Measurements from ENCODE around the gene EFEMP1.

Gene EFEMP1, protein sequence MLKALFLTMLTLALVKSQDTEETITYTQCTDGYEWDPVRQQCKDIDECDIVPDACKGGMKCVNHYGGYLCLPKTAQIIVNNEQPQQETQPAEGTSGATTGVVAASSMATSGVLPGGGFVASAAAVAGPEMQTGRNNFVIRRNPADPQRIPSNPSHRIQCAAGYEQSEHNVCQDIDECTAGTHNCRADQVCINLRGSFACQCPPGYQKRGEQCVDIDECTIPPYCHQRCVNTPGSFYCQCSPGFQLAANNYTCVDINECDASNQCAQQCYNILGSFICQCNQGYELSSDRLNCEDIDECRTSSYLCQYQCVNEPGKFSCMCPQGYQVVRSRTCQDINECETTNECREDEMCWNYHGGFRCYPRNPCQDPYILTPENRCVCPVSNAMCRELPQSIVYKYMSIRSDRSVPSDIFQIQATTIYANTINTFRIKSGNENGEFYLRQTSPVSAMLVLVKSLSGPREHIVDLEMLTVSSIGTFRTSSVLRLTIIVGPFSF

DNA sequence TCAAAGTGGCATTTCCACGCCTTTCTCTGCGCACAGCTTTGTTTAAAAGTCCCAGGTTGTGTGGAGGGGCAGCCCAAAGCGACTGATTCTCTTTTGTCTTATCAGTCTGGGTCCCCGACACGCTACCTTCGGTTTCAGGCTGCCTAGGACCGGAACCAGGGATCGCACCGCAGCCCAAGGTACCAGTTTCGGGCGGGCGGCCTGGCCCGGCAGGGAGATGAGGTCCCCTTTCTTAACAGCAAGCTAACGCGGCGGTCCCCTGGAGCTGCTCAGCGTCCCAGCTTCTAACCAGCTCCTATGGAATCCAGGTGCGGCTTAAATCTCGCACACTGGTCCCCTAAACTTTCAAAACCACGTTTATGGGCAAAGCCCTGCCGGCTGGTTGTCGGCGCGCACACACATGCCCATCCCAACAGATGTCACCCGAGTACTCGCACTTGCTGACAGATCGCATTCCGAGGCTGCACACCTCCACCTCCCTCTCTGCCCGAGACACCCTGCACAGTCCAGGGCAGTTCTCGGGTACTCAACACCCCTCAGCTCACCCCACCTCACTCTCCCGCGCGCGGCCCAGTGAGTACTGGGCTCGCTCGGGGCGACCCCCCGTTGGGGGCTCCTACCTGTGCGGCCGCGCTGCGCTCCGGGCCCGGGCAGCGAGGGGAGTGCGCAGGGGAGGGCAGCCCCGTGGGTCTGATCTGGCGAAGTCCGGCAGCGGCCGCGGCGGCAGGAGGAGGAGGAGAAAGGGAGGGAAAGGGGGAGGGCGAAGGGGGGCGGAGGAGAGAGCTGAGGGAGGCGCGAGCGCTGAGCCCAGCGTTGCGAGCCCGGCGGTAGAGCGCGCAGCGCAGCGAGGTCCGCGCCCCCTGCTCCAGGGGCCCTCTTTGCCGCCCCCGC lies at the start of gene EFEMP1:
Gene EFEMP1 (minus strand): TSS at position 692 of the 891 bp plus-strand sequence. CDS start 1,342 bp downstream, outside the sequence.
- DNase-seq, result no peak

DNA sequence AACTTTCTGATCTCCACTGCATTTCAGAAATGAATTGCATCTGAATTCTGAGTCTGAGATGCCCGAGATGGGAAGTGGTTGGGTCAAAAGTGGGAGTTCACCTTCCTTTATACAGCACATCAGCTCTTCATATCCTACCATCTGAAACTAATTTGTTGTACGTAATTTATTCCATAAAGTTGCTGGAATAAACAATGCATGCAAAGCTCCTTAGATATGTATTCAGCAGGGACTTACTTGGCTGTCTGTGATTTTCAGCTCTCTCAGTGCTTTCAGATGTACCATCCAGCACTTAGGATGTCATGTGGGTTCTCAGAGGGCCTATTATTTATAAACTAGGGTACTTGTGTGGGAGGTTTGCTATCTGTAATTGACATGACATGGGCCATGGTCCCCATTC lies 46.9 kb upstream of the EFEMP1 start:
- no peak for DNase-seq

DNA sequence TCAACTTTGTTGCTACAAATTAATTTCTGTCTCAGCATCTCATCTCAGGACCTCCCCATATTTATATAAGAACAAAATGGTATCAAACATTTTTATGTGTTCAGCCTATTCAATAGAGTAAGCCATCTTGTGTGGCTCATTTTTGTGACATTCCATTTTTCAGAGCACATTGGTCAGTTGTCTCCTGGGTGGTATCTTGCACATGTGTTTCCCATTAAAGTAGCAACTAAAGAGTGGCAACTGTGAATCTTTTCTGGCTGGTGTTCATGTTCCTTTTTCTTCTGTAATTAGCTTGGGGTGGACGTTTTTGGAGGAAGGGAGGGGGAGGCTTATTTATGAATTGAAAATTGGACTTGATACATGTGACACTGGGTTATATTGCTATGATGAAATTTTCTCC lies 45.4 kb upstream of the EFEMP1 start:
- DNase-seq, result no peak

DNA sequence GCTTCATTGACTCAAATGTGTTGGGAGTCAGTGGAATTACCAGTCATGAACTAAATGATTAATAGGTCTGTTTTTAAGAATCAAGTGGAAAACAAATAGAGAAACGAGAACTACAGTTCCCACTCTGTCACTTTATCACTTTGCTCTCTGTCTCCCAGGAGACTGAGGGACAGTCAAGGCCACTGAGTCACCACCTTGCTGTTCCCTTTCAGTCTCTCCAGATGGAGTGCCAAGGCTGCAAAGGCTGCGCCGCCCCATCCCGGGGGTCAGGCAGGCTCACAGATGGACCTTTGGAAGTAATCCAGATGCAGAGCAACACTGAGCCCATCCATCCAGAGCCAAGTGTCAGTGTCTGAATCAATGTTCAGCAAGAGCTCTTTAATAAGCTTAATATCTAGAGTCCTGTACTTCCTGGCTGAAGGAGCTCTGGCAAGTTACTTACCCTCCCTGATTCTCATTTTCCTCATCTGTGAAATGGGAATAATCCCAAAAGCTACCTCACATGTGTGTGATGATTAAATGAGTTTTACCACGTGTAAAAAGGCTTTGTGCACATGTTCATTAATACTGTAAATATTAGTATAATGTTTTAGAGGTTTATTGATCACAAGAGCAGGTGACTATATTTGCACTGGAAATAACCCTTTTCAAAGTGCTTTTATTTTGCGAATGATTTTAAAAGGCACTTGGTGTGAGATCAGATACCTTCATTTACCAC lies 43.0 kb upstream of the EFEMP1 start:
- no peak for DNase-seq

DNA sequence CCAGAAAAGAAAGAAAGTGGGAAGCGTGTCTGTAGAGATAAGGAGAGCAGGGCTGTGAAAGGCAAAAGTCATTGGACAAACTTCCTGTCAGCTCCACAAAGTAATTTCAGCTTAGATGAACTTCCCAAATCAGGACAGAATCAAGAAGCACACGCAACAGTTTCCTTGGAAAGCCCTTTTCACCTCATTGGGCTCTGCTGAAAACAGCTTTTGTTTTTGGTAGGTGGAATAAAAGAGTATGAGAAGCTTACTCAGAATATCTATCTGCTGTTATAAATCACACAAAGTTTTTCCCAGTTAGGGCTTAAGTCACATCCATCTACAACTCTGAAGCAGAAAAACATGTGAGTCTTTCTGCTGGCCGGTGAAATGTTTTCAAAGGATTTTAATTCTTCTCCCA lies 42.4 kb upstream of the EFEMP1 start:
- no peak for DNase-seq

DNA sequence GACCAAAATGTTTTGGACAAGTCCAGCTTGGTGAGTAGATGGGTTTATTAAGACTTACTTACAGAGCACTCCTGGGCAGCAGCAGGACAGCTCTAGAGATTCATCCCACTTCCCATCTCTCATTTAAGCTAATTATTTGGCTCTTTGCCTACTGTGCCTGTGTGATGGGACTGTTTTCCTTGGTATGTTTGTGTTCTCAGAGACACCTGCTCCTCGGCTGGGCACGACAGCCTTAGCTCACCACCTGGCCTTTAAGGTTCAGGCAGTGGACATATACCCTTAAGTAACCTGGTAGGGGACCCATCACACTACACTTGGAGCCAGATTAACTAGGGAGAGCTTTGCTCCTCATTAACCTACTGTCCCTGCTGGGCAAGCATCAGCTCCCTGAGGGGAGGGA lies 41.7 kb upstream of the EFEMP1 start:
- DNase-seq, result no peak

DNA sequence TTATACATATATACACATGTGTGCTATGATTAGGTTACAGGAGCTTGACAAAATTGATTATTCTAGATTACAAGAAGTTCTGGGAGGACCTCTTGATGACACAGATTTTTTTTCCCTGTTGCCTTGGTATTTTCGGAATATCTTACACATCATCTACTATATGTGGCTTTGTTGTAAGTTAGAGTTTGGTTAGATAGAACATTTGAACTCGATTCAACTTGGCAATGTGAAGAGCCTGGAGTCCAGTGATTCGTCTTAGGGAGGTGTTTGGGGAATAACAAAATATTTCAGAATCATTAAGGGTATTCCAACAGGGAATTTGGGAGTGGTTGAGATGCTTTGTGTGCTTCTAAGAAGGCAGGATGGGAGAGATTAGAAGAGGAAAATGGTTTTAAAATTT lies 39.3 kb upstream of the EFEMP1 start:
- DNase-seq, result no peak

DNA sequence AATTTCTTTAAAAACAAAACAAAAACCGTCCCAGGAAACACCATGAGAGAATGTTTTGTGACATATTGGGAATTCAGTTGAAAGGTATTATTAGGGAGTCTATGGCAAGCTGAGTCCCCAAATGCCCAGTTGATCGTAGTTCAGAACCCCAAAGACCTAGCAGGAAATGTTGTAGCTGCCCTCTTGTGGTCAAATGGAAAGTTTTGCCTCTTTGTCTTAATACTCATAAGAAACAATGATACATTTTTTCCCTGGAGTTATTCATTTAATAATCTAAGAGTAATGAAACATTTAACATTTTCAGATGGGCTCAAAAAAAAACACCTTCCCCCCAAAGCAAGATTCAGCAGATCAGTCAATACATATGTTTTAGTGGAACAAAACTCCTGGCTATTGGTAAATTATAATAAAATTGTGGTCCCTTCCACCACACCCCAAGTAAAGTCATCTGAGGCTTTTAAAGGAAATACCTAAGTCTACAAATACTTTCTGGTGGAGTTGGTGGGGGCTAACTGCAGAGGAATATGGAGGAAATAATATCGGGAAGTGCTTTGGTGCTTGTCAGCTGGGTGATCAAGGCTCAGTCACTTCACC lies 37.8 kb upstream of the EFEMP1 start:
- no peak for DNase-seq

DNA sequence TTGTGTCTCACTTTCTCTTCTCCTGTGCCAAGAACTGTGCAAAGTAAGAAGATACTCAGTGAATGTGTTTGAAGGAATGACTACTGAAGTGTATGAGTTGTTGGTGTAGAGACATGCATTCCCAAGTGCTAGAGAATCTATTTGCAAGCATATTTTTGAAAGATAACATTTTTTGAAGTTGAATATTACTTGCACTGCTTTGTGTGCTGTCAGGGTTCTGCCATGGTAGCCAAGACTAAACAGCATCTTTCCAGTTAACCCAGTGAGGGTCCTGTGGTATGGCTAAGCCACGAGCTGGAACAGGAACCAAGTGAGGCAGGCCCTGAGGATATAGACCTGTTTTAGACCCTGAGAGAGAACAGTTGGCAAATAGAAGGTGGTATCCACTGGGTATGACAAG lies 35.2 kb upstream of the EFEMP1 start:
- DNase-seq, result no peak

DNA sequence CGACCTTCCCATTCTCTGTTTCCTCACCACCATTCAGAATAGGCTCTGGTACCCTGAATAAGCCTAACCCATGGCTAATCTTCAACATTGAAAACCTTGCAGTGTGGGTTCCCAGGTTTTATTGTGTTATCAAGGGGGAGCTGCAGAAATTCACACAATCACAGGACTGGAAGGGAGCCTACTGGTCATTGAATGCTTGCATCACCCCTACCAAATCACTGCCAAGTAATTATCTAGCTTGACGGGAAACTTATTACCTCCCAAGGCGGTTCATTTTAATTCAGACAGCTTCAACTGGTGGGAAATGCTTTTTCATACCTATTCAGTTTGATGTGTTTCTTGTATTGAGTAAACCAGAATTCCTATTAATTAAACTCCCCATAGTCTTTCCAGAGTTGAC lies 33.6 kb upstream of the EFEMP1 start:
- no peak for DNase-seq

DNA sequence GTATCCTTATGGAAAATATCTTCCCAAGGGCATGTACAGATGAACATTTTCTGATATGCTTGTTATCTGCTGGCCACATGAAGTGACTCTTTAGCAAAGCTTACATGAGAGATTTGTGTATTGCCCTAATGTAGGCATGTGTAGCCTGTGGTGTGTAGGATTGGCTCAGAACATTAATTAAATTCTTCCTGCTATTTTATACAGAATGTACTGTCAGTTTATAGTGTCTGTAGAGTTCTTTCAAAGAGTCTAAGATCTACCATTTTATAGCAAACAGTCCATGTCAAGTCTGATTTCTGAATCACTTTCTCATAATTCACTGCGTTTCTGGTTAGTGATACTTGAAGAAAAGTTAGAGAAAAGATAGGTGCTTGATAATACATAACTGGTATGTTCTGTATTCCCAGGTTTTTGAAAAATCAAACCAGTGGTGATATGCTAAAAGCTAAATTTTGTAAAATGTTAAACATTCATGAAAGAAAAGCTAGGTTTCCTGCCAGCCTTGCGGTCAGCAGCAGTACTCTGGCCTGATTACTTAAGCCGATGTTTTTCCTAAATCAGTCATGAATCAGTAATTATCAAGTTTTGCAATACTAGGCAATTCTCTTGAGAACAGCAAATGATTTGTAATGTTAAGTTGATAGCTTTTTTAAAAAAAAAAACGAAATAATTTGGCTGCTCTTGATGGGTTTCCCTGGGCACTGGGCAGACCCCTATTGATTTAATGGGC lies 30.9 kb upstream of the EFEMP1 start:
- DNase-seq, result no peak

DNA sequence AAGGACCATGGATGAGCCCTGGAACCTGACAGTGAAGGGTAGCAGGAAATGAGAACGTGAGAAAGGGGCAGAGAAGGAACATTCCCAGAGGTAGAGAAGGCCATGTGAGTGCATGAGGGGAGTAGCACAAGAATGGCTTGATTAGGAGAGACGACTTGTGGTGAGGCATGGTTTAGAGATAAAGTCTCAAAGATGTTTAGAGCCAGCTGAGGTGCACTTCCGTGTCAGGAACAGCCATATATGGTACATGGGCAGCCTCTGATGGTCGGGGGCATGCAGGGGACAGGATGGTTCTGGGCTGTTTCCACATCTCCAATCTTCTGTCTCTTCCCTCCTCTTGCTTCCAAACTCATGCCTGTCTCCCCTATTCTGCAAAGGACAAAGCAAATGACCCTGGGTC lies 28.8 kb upstream of the EFEMP1 start:
- no peak for DNase-seq

DNA sequence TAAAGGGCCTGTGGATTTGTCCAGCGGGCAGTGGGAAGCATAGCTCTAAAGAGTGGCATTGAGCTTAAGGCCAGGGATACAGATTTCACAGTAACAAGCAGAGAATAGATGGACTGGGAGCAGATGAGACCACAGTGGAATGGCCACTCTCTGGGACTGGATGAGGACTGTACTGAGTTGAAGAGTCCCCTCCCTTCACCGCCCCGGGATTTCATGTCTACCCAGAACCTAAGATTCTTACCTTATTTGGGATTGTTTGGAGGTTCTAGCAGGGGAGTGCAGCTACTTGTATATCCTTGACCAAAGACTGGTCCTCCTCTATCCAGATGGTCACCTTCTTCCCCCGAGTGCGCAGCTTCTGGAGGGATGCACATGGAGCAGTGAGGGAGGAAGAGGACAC lies 28.0 kb upstream of the EFEMP1 start:
- no peak for DNase-seq

DNA sequence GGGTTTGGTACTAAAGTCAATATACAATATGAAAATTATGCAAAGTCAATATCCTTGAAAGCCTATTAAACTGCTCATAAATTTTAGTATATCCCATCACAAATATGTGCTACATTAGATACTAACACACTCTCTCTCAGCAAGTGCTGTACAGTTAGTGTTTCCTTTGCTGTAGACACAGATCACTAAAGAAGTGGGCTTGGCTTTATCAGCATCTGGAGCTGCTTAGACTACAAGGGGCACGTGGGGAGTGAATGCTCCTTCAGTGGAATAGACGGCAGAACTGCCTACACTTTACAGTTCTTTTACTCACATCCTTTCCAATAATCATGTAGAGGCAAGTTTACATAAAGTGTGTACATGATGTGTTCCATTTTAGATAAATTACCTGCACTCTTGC lies 26.0 kb upstream of the EFEMP1 start:
- DNase-seq, result no peak

DNA sequence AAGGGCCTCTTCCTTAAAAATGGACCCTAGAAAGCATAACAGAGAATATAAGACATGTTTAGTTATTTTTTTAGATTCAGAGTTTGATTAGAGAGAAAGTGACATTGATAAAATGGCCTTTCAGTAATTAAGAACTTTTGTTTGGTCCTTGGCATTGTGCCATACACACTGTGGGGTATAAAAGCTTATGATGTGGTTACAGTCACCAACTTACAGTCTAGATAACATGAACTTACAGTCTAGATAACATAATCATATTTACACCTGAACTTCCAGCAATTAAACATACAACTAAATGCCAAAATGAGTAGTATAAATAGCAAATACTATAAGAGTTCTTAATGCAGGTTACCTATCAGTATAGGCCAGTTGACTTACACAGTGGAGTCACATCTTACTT lies 25.6 kb upstream of the EFEMP1 start:
- DNase-seq, result no peak

DNA sequence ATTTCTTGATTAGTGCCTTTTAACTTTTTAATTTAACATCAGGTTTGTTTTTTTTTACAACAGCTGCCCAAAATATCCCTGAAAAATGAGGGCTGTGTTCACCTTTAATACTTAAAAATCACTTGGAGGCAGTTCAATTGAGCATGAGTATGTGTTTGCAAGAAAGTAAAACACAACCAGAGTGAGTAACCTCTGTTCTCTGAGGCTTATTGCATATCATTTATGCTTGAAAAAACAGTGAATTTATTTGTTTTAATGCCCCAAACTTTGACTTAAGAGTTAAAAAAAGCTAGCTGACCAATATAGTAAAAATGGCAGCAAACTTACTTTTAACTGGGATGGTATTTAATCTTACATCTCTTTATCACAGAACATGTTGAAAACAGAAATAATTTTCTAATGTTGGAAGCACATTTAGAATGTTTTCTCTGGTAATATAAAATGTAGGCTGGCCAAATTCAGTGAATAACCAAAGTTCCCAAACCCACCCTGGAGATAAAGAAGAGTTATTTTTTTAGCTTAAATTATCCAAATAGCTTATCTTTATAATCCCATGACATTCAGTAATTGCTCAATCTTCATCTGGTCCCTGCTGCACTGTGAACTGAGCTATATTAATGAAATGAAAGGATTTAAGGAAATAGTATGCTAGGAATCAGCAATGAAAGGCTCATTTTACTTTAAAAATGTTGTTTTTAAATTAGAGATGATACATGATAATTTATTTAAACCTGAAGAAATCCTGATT lies 24.8 kb upstream of the EFEMP1 start:
- no peak for DNase-seq

DNA sequence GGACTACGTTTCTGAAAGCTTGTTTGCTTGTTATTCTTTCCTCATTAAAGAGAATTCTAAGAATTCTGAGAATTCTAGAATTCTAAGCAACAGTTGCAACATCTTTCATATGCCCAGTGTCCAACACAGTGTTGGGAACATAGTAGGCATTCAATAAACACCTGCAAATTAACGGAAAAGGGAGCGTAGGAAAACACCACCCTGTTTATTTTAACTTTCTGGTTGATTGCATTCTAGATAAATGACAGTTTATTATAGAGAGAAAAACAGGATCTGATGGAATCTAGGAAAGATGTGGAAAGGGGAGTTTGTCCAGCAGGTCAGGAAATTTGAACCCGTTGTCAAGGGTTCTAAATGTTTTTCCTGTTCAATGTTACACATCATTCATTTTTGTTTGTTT lies 24.2 kb upstream of the EFEMP1 start:
- DNase-seq, result no peak

DNA sequence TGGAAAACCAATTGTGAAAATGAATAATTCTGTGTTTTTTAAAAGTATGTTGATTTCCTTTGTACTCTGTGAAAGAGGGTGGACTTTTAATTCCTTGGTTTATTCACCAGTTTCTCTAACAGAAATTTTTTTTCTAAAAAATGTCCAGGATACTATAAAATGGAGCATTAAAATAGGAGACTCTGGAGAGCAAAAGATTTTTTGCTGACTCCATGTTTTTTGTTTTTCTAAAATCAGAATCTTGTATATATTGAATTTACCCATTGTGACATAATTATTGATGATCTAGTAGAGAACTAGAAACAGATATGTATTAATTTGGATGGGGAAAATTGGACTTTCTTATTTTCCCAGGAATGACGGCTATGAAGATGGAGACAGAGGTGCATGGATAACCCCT lies 23.2 kb upstream of the EFEMP1 start:
- no peak for DNase-seq

DNA sequence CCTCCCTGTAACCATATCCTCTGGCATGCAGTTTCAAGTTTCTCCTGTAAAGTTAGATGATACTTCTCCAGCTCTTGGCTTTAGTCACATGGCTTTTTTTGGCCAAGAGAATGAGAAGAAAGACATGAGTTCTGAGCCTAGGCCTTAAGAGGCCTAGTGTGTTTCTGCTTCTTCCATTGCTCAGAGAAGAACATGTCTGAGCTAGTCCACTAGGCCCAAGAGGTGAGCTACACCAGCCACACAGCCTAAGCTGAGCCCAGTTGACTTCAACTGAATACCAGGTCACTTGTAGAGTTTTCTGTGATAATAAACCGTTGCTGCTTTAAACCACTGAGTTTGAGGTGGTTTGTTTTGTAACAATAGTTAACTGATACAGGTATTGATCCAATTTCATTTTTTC lies 19.9 kb upstream of the EFEMP1 start:
- no peak for DNase-seq

DNA sequence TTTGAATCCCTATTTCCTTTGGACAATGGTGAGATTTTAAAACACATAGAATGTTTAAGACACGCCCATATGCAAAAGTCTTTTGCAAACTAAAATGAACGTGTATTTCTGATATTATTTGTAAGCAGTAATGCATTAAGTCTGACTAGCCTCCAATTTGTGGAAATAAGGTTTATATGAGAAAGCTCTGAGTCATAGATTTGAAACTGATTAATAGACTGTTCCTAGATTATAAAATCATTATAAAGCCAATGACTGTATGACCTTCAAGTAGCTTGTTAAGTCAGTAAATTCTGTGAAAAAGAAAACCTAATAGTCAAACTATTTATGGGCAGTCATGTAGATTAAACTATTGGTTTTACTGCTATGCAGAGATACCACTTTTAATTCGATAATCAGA lies 12.8 kb upstream of the EFEMP1 start:
- no peak for DNase-seq

DNA sequence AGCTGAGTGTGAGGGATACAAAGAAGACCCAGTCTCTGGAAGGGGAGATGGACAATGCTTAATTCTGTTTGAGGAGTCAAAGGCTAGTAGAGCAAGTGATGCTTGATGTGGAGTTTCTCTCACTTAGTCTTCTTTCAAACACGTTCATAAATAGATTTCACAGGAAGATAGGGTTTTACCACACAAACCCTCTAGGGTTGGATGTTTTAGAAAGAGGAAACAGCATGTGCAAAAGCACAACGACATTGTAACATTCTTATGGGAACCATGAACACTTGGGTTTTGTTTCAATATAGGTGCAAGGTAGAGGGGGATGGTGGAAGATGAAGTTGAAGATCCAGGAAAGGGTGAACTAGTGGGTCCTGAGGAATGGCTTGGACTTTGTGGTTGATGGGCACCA lies 10.8 kb upstream of the EFEMP1 start:
- no peak for DNase-seq

DNA sequence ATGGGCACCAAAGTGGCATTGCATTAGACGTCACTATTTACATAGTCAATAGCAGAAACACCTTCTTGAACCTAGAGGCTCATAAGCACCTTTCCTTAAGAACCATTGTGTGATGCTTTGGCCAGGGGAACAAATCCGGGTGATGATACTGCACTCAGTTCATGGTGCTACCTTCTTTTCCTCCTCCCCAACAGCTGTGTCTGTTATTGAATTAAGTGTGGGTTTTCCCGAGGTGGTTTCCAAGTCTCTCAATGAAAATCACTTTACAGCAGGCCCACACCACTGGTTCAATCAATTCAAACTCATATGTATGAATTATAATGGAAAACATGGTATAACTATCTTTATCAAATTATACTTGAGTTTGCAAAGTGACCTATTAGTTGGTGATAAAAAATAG lies 9.3 kb upstream of the EFEMP1 start:
- DNase-seq, result no peak

Measured in stimulated activated CD4-positive, alpha-beta T cell treated with anti-CD3 and anti-CD28 coated beads, Interleukin-4, amount 100 ng/mL, for 4 hours (primary cell).